HG03280 (cell line): ENCODE data around the gene WWOX.

ENCODE experiments used
- ATAC-seq: cut with Tn5 transposase; IDR thresholded peaks from one replicate; pipeline ENCODE4 v1.9.1; 2021; ENCODE audit warnings: mild to moderate bottlenecking, moderate library complexity; ENCODE audit not compliant: unreplicated experiment

The WWOX gene

GRCh38 chr16:78630102-78630501, 530.6 kb downstream of the WWOX start:
- ATAC-seq, result no peak

- ATAC-seq, result no peak
These were observed 534.1 kb downstream of the WWOX start for GRCh38 chr16:78633551-78633950.

GRCh38 chr16:78635807-78636206, 536.4 kb downstream of the WWOX start:
- ATAC-seq, result no peak

- no peak for ATAC-seq
These were observed 538.9 kb downstream of the WWOX start for GRCh38 chr16:78638371-78638770.

- no peak for ATAC-seq
These were observed 540.3 kb downstream of the WWOX start for GRCh38 chr16:78639775-78640174.

- no peak for ATAC-seq
These were observed 541.4 kb downstream of the WWOX start for GRCh38 chr16:78640886-78641285.

- no peak for ATAC-seq
These were observed 542.0 kb downstream of the WWOX start for GRCh38 chr16:78641433-78641832.

- no peak for ATAC-seq
These were observed 543.3 kb downstream of the WWOX start for GRCh38 chr16:78642621-78643285.

GRCh38 chr16:78645657-78646056, 546.2 kb downstream of the WWOX start:
- no peak for ATAC-seq

GRCh38 chr16:78647019-78647418, 547.6 kb downstream of the WWOX start:
- ATAC-seq, result no peak

GRCh38 chr16:78647491-78647890, 548.0 kb downstream of the WWOX start:
- no peak for ATAC-seq

- ATAC-seq, result no peak
These were observed 549.1 kb downstream of the WWOX start for GRCh38 chr16:78648517-78648916.

GRCh38 chr16:78650339-78651074, 551.1 kb downstream of the WWOX start:
- no peak for ATAC-seq

- no peak for ATAC-seq
These were observed 555.5 kb downstream of the WWOX start for GRCh38 chr16:78654929-78655328.

GRCh38 chr16:78655331-78656113, 556.1 kb downstream of the WWOX start:
- no peak for ATAC-seq

GRCh38 chr16:78656887-78657286, 557.4 kb downstream of the WWOX start:
- ATAC-seq, result no peak

GRCh38 chr16:78659216-78659615, 559.8 kb downstream of the WWOX start:
- ATAC-seq, result no peak

- ATAC-seq, result no peak
These were observed 560.3 kb downstream of the WWOX start for GRCh38 chr16:78659668-78660217.

- ATAC-seq, result no peak
These were observed 561.3 kb downstream of the WWOX start for GRCh38 chr16:78660795-78661194.

- no peak for ATAC-seq
These were observed 564.2 kb downstream of the WWOX start for GRCh38 chr16:78663690-78664089.
